Ovary (tissue), 10 donors: Measurements from ENCODE around the gene PHF3. TPM values are rescaled to one million over a fixed set of nuclear protein-coding genes. Genes with fewer than 3 reads are reported as not detected.
A peak's percentile ranks its signal among the peaks of the same experiment; 100 is the strongest.

ENCODE experiments used
- DNase-seq, 5 donors: peaks; one replicate each; pipeline ENCODE4 v3.0.0-alpha.2; 2019 to 2020
- H3K27ac ChIP-seq, 2 donors: fragments of 200-600 bp; one replicate each; pipeline versions ENCODE4 v1.5.1 to v1.8.0; 2019 to 2022
- H3K27me3 ChIP-seq: fragments of 200-600 bp; one replicate; pipeline ENCODE4 v1.8.0; 2022
- H3K36me3 ChIP-seq: fragments of 200-600 bp; sonication (generic); one replicate; pipeline ENCODE4 v1.5.1; 2019
- H3K4me1 ChIP-seq: one replicate; pipeline ENCODE4 v1.8.1; 2013; ENCODE audit warnings: mild to moderate bottlenecking, moderate library complexity; ENCODE audit not compliant: insufficient read depth
- H3K4me3 ChIP-seq: fragments of 200-600 bp; sonication (generic); one replicate; pipeline ENCODE4 v1.5.1; 2017
- H3K9me3 ChIP-seq, 2 donors: fragments of 200-600 bp in 1 of 2; sonication (generic) in 1 of 2; one replicate each; pipeline versions ENCODE4 v1.5.1 to v1.8.1; 2013 to 2019; ENCODE audit warnings: mild to moderate bottlenecking in 1 of 2, moderate library complexity in 1 of 2
- CTCF ChIP-seq, 3 donors: fragments of 450-650 bp in 2 of 3; fragments of 200-600 bp in 1 of 3; IDR thresholded peaks; one replicate each; pipeline versions ENCODE4 v1.5.1 to v1.8.0; 2016 to 2022; ENCODE audit warnings: antibody characterized with exemption in 3 of 3, mild to moderate bottlenecking in 1 of 3
- EP300 ChIP-seq: sonication (generic); formaldehyde crosslinking; IDR thresholded peaks from one replicate; pipeline ENCODE4 v1.6.1; 2017; ENCODE audit warnings: antibody characterized with exemption
- POLR2A ChIP-seq: fragments of 450-650 bp; IDR thresholded peaks from one replicate; pipeline ENCODE4 v1.6.1; 2017; ENCODE audit warnings: antibody characterized with exemption, mild to moderate bottlenecking, moderate library complexity
- WGBS, 3 donors: extraction: QIAGEN DNeasy Blood & Tissue Kit in 1 of 3; methylation state at CpG; one replicate each; pipeline versions ENCODE4 v1.1.5 to v1.1.7; 2013 to 2017; 5-methylcytosine and 5-hydroxymethylcytosine counted together
- intact Hi-C, 4 donors: fragments of 100-400 bp; cut with DNase I; formaldehyde crosslinking; loops; one replicate each; pipeline versions ENCODE4 v1.11.0 to v1.15.1; 2022 to 2023
- long read RNA-seq, 3 donors: library from polyadenylated mRNA in 2 of 3; unstranded in 2 of 3; transcript quantifications; one replicate each; pipeline ENCODE4 v2.0.0 and lab custom pipeline, GENCODE V29; 2021 to 2026
- polyA plus RNA-seq, 2 donors: library from polyadenylated mRNA; stranded (reverse); fragments of 200-250 nt in 1 of 2; fragments of 350-450 nt in 1 of 2; fragmentation: Illumina TruSeq in 1 of 2; extraction: RNeasy Lipid Tissue Mini Kit (QIAGEN cat#74804) in 1 of 2; gene quantifications; one replicate each; pipeline ENCODE4 v1.2.3, GENCODE V29; 2013 to 2014
- total RNA-seq, 7 donors: library from RNA; depleted of rRNA in 2 of 7; stranded (reverse); fragments of >200 nt in 2 of 7; fragmentation: NEBNext Ultra II Directional in 3 of 7; extraction: Animal tissue kit (Norgen Biotek cat#: 25700) in 3 of 7; gene quantifications; one replicate each; pipeline versions ENCODE4 v1.1.0 to v1.2.4, GENCODE V29; 2016 to 2023
- donor health status: DM: no; HTN: no; CAD: no; lungs with moderate emphysema.
- donor health status: DM: no; HTN: no; CAD: no.
- donor health status: Bipolar disorder and iron deficiency.
- donor health status: DM: yes; HTN: yes; CAD: no.
- donor health status: DM: no; HTN: no; CAD: no.
- donor health status: DM: yes; HTN: yes; CAD: no.

Gene PHF3
- total RNA-seq (10 to 100 TPM; 58.5 to 83.7 (median 71.0) TPM), polyA plus RNA-seq (10 to 100 TPM; 25.3 to 30.9 TPM)
- long read RNA-seq, donor 1, partial matches to known transcripts, result 182 of 212 reads
- long read RNA-seq, donor 1, other reads (novel, unspliced or antisense), result 30 of 212 reads
- long read RNA-seq, donor 2, full-length matches to known transcripts, result 2 of 23 reads
- long read RNA-seq, donor 2, partial matches to known transcripts, result 21 of 23 reads
- long read RNA-seq, donor 2, other reads (novel, unspliced or antisense), result 0 of 23 reads
- long read RNA-seq, donor 3, full-length matches to known transcripts, result 7 of 28 reads
- long read RNA-seq, donor 3, partial matches to known transcripts, result 6 of 28 reads
- long read RNA-seq, donor 3, other reads (novel, unspliced or antisense), result 15 of 28 reads

GRCh38 chr6:63635588-63636517, at the start of gene PHF3:
Gene PHF3, plus strand, starts transcription at chr6:63635802. Its CDS starts 10,750 bp downstream, at chr6:63646552.
- H3K36me3 ChIP-seq, result no peaks in the 10 kb centered on the region
- 0 to 1% (median 0%) methylated on average over 74 to 126 of the region's 126 CpGs for WGBS, 3 donors
- intact Hi-C loops, result loop anchor here in 1 of 4 donors (10.0 kb wide), 1 partner anchor 61 kb away; the partner anchor contains the start of genes LOC128125822 and PTP4A1
- peak within 1 kb of the TSS; percentile 94 to 96 for H3K27ac ChIP-seq
- peaks cover 6% of the 10 kb centered on the region for H3K4me1 ChIP-seq
- no peaks in the 10 kb centered on the region for H3K27me3 ChIP-seq
- peak; percentile 34 for TF ChIP-seq POLR2A
- TF ChIP-seq EP300, result no peak
- TF ChIP-seq CTCF (IDR thresholded peaks at IDR 0.05), result peak in 2 of 3 donors; percentile 10 to 37
- peak; percentile 91 to 94 (median 92) for DNase-seq
- H3K4me3 ChIP-seq, result peak within 1 kb of the TSS; percentile 91
- no peaks in the 10 kb centered on the region for H3K9me3 ChIP-seq

- Histone ChIP-seq H3K27ac (no peak overlapping the region), H3K4me1 (no peaks in the 10 kb centered on the region), H3K27me3 (no peaks in the 10 kb centered on the region), H3K9me3 (no peaks in the 10 kb centered on the region), H3K4me3 (no peak overlapping the region), H3K36me3 (no peaks in the 10 kb centered on the region)
- TF ChIP-seq POLR2A, result no peak
- TF ChIP-seq EP300, result no peak
- no peak for TF ChIP-seq CTCF (IDR thresholded peaks at IDR 0.05)
- intact Hi-C loops, result loop anchor here in 2 of 4 donors (10.0 kb wide), 1 partner anchor 175 kb away; no protein-coding TSS in a partner anchor
- 25 to 52% (median 36%) methylated on average over 2 of the region's 2 CpGs for WGBS, 3 donors
- DNase-seq, result no peak
These were observed 45.6 kb upstream of the PHF3 start for GRCh38 chr6:63589952-63590411.

- Histone ChIP-seq H3K36me3 (no peaks in the 10 kb centered on the region), H3K4me3 (no peak overlapping the region), H3K9me3 (no peaks in the 10 kb centered on the region), H3K27ac (no peak overlapping the region), H3K27me3 (no peaks in the 10 kb centered on the region), H3K4me1 (no peaks in the 10 kb centered on the region)
- TF ChIP-seq EP300 (no peak), POLR2A (no peak), CTCF (IDR thresholded peaks at IDR 0.05) (no peak)
- WGBS, 3 donors, result 80 to 87% (median 86%) methylated on average over 6 to 7 of the region's 7 CpGs
- intact Hi-C loops, result loop anchor here in 2 of 4 donors (10.0 kb wide), 1 partner anchor 172 kb away; no protein-coding TSS in a partner anchor
- DNase-seq, result no peak
These were observed 42.7 kb upstream of the PHF3 start for GRCh38 chr6:63592886-63593285.
